Measurements from ENCODE around the gene GPR143.

Gene GPR143

DNA sequence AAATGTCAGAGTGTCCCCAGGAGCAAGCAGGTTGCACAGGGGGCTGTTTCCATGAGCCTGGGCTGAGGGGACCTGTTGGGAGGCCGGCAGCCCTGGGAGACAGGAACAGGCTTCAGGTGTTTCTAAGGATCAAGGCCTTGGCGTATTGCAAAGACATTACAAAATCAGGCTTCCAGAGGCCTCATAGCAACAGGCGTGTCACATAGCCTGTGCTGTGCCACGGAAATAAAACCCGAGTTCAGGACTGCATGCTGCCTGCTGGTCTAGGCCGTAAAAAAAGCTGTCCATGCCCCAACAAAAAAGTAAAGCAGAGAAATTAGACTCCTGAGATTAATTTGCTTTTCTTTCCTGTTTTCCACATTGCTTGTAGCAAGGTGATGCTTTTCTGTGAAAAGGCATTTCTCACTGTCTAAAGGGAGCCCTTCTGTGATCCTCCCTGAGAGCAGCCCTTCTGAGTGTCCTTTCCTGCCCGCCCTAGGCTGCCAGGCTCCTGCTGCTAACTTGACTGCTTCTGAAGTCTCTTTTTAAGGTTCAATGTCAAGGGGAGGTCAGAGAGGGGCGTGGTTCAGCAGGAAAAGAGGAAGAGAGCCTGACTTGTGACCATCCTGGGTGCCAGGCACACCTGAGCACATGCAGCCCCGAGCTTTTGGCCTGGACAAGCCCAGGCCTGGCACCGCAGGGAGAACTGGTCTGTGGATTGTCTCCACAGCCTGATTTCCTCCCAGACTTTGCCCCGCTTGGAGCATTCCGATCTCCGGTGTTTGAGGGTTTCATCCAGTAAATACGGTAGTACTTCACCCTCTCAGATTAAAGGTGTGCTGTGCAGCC lies 41.9 kb upstream of the GPR143 start:
- Histone ChIP-seq H3K27ac (ENCODE audit: extremely low read depth, low read depth, low read length) (no peak overlapping the region), H3K4me1 (ENCODE audit: control insufficient read depth, insufficient read depth, low read length) (no peaks in the 10 kb centered on the region), H3K4me3 (ENCODE audit: low read depth, low read length) (no peak overlapping the region), H3K36me3 (ENCODE audit: control insufficient read depth in 2 of 2, insufficient read depth in 1 of 2, low read length in 2 of 2) (no peaks in the 10 kb centered on the region), H3K9me3 (ENCODE audit: control insufficient read depth, insufficient read depth, low read depth, low read length) (no peaks in the 10 kb centered on the region)
- CTCF ChIA-PET, result interaction anchor here (0.5 kb wide), 1 partner anchor 55 kb away, joined by 3 read pairs; no protein-coding TSS in a partner anchor
- POLR2A ChIA-PET, result no interaction called here
- TF ChIP-seq ZNF549 (tag by site-specific recombination; IDR thresholded peaks at IDR 0.05) (no peak), ZNF558 (tag by site-specific recombination; IDR thresholded peaks at IDR 0.05) (no peak), ZNF571 (tag by site-specific recombination; IDR thresholded peaks at IDR 0.05) (no peak), ATF2 (tag by site-specific recombination; IDR thresholded peaks at IDR 0.05; ENCODE audit: low read depth) (no peak), ZNF184 (tag by site-specific recombination; IDR thresholded peaks at IDR 0.05) (no peak), SP3 (tag by site-specific recombination; IDR thresholded peaks at IDR 0.05) (no peak), MZF1 (tag by site-specific recombination; IDR thresholded peaks at IDR 0.05; ENCODE audit: borderline replicate concordance) (no peak), FEZF1 (tag by site-specific recombination; IDR thresholded peaks at IDR 0.05) (no peak), ZNF341 (tag by site-specific recombination; IDR thresholded peaks at IDR 0.05; ENCODE audit: low read depth) (no peak), ZNF514 (tag by site-specific recombination; IDR thresholded peaks at IDR 0.05) (no peak), ZNF274 (IDR thresholded peaks at IDR 0.05; ENCODE audit: low read length) (no peak), ZNF274 (tag by site-specific recombination; IDR thresholded peaks at IDR 0.05; ENCODE audit: borderline replicate concordance) (no peak), SALL2 (tag by site-specific recombination; IDR thresholded peaks at IDR 0.05; ENCODE audit: borderline replicate concordance) (no peak), ZNF692 (tag by site-specific recombination; IDR thresholded peaks at IDR 0.05) (no peak), PRDM10 (tag by site-specific recombination; IDR thresholded peaks at IDR 0.05) (no peak), YY2 (tag by site-specific recombination; IDR thresholded peaks at IDR 0.05) (no peak), ZNF174 (tag by site-specific recombination; IDR thresholded peaks at IDR 0.05) (no peak), KLF10 (tag by site-specific recombination; IDR thresholded peaks at IDR 0.05) (no peak), ZBTB1 (tag by site-specific recombination; IDR thresholded peaks at IDR 0.05) (no peak)
- TF ChIP-seq, protein P1, sequence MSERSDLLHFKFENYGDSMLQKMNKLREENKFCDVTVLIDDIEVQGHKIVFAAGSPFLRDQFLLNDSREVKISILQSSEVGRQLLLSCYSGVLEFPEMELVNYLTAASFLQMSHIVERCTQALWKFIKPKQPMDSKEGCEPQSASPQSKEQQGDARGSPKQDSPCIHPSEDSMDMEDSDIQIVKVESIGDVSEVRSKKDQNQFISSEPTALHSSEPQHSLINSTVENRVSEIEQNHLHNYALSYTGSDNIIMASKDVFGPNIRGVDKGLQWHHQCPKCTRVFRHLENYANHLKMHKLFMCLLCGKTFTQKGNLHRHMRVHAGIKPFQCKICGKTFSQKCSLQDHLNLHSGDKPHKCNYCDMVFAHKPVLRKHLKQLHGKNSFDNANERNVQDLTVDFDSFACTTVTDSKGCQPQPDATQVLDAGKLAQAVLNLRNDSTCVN (tag by site-specific recombination; optimal IDR thresholded peaks at IDR 0.05), result no peak
- TF ChIP-seq, protein P2, sequence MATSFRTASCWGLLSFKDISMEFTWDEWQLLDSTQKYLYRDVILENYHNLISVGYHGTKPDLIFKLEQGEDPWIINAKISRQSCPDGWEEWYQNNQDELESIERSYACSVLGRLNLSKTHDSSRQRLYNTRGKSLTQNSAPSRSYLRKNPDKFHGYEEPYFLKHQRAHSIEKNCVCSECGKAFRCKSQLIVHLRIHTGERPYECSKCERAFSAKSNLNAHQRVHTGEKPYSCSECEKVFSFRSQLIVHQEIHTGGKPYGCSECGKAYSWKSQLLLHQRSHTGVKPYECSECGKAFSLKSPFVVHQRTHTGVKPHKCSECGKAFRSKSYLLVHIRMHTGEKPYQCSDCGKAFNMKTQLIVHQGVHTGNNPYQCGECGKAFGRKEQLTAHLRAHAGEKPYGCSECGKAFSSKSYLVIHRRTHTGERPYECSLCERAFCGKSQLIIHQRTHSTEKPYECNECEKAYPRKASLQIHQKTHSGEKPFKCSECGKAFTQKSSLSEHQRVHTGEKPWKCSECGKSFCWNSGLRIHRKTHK (tag by site-specific recombination; IDR thresholded peaks at IDR 0.05), result no peak

All from HEK293 (cell line).